ENCODE data around the gene PEAR1. TPM values are rescaled to one million over a fixed set of nuclear protein-coding genes. Genes with fewer than 3 reads are reported as not detected.

PEAR1 gene
- total RNA-seq, 1 donor = 17.0 TPM

DNA sequence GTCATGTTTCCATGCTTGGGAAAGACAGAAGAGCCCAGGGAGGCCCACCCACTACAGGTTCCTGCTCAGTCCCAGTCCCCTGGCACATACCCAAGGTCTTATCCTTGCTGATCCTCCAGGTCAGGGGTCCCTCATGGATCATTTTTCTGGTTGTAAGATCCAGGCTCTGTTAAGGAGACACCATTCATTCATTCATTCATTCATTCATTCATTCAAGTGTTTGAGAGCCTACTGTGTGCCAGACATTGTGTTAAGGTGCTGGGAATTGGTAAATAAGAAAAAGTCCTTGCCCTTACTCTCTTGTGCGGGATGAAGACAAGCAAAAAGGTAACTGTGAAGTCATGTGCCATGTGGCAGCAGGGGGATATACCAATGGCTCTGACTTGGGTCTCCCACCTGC is 50.8 kb downstream of the PEAR1 start:
- Histone ChIP-seq H2AFZ (ENCODE audit: low read length) (no peak overlapping the region), H3K4me2 (ENCODE audit: insufficient read depth, low read length) (no peak overlapping the region), H3K4me1 (ENCODE audit: insufficient read depth, low read length) (no peaks in the 10 kb centered on the region), H3K27ac (ENCODE audit: low read depth, low read length) (no peak overlapping the region), H3K9me3 (ENCODE audit: low read depth, low read length) (no peaks in the 10 kb centered on the region), H3K4me3 (ENCODE audit: insufficient read depth, low read length) (no peak overlapping the region), H3K36me3 (ENCODE audit: insufficient read depth, low read length) (peaks cover 85% of the 10 kb centered on the region), H3K27me3 (ENCODE audit: insufficient read depth, low read length) (no peaks in the 10 kb centered on the region), H3K79me2 (ENCODE audit: insufficient read depth, low read length) (no peaks in the 10 kb centered on the region), H4K20me1 (ENCODE audit: insufficient read depth, low read length) (no peaks in the 10 kb centered on the region)
- TF ChIP-seq, protein P1, sequence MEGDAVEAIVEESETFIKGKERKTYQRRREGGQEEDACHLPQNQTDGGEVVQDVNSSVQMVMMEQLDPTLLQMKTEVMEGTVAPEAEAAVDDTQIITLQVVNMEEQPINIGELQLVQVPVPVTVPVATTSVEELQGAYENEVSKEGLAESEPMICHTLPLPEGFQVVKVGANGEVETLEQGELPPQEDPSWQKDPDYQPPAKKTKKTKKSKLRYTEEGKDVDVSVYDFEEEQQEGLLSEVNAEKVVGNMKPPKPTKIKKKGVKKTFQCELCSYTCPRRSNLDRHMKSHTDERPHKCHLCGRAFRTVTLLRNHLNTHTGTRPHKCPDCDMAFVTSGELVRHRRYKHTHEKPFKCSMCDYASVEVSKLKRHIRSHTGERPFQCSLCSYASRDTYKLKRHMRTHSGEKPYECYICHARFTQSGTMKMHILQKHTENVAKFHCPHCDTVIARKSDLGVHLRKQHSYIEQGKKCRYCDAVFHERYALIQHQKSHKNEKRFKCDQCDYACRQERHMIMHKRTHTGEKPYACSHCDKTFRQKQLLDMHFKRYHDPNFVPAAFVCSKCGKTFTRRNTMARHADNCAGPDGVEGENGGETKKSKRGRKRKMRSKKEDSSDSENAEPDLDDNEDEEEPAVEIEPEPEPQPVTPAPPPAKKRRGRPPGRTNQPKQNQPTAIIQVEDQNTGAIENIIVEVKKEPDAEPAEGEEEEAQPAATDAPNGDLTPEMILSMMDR (IDR thresholded peaks at IDR 0.05; ENCODE audit: extremely low read depth, low read depth, low read length) = no peak
- DNase-seq (ENCODE audit: insufficient read length, low spot score, missing footprints) = no peak

DNA sequence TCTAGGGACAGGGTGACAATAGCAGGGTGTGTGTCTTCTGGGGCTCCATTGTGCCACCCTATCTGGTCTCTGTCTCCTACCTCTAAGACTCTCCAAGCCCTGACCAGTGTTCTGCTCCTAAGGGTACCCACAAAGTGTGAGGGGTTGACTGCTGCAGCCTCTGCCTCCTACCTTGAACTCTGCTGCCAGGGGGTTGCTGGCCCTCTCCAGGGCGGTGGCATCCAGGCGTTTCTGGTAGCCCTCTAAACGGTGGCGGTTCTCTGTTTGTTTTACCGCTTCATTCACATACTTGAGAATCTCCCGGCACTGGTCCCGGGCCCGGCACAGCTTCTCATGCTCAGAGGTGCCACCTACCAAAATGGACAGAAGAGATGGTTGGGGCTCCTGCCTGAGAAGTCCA is 51.3 kb downstream of the PEAR1 start:
- DNase-seq (ENCODE audit: insufficient read length, low spot score, missing footprints) = no peak
- H3K9me3 ChIP-seq (ENCODE audit: low read depth, low read length) = no peaks in the 10 kb centered on the region
- H3K27ac ChIP-seq (ENCODE audit: low read depth, low read length) = no peak overlapping the region
- H3K79me2 ChIP-seq (ENCODE audit: insufficient read depth, low read length) = no peaks in the 10 kb centered on the region
- TF ChIP-seq, protein P1 (IDR thresholded peaks at IDR 0.05; ENCODE audit: extremely low read depth, low read depth, low read length) = no peak
- no peaks in the 10 kb centered on the region for H3K4me1 ChIP-seq (ENCODE audit: insufficient read depth, low read length)
- no peak overlapping the region for H3K4me2 ChIP-seq (ENCODE audit: insufficient read depth, low read length)
- peaks cover 84% of the 10 kb centered on the region for H3K36me3 ChIP-seq (ENCODE audit: insufficient read depth, low read length)
- no peak overlapping the region for H2AFZ ChIP-seq (ENCODE audit: low read length)
- H3K4me3 ChIP-seq (ENCODE audit: insufficient read depth, low read length) = no peak overlapping the region
- no peaks in the 10 kb centered on the region for H4K20me1 ChIP-seq (ENCODE audit: insufficient read depth, low read length)
- H3K27me3 ChIP-seq (ENCODE audit: insufficient read depth, low read length) = no peaks in the 10 kb centered on the region

DNA sequence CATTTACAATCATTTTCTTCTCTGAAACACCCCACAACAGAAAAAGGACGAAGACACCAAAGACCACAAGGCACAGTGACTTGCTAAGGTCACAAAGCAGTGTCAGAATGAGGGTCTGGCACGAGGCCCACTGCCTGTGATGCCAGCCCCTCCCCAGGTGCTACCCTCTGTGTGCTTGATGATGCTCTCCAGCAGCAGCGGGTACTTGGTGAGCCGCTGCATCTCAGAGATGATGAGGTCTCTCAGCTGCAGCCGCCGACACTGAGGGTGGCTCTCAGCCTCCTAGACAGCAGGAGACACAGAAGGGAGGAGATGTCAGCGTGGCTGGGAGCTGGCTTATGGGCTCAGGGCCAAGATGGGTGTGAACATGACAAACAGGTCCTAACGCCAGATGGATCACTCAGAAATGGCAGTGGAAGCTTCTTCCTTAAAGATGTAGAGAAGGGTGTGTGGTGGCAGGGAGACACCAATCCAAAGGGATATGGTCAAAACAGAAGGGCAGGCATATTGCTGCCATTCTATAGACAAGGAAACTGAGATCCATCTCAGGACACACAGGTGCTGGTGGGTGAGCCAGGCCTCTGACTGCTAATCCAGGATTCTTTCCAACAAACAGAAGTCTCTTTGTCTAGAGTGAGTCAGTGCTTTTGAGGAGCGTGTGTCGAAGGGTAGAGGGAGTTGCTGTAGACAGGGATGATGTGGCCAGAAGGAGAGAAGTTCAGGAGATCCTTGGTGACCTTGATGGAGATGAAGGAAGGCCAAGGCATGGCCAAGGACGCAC is 52.6 kb downstream of the PEAR1 start:
- TF ChIP-seq, protein P1 (IDR thresholded peaks at IDR 0.05; ENCODE audit: extremely low read depth, low read depth, low read length) = no peak
- Histone ChIP-seq H3K36me3 (ENCODE audit: insufficient read depth, low read length) (peaks cover 74% of the 10 kb centered on the region), H3K79me2 (ENCODE audit: insufficient read depth, low read length) (no peaks in the 10 kb centered on the region), H2AFZ (ENCODE audit: low read length) (no peak overlapping the region), H4K20me1 (ENCODE audit: insufficient read depth, low read length) (no peaks in the 10 kb centered on the region), H3K4me1 (ENCODE audit: insufficient read depth, low read length) (no peaks in the 10 kb centered on the region), H3K4me2 (ENCODE audit: insufficient read depth, low read length) (no peak overlapping the region), H3K9me3 (ENCODE audit: low read depth, low read length) (no peaks in the 10 kb centered on the region), H3K27me3 (ENCODE audit: insufficient read depth, low read length) (no peaks in the 10 kb centered on the region), H3K4me3 (ENCODE audit: insufficient read depth, low read length) (no peak overlapping the region), H3K27ac (ENCODE audit: low read depth, low read length) (no peak overlapping the region)
- DNase-seq (ENCODE audit: insufficient read length, low spot score, missing footprints) = no peak

DNA sequence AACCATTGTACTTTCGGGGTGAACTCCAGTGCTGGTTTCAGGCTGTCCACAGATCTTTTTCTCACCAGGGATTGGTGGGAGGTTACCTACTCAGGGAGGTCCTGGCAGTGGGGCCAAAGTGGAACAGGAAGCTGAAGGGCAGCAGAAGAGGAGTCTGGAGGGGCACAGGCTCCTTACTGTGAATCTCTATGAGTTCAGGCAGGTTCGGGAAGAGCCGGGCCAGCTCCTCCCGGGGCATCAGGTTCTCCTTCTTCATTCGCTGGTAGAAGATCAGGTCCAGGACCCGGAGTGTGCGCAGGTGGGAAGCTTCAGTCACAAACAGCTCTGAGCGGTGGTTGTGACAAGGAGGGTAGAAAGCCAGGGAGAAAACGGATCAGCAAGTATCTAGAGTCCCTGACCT is 53.6 kb downstream of the PEAR1 start:
- Histone ChIP-seq H3K4me2 (ENCODE audit: insufficient read depth, low read length) (no peak overlapping the region), H3K27ac (ENCODE audit: low read depth, low read length) (no peak overlapping the region), H3K9me3 (ENCODE audit: low read depth, low read length) (no peaks in the 10 kb centered on the region), H3K36me3 (ENCODE audit: insufficient read depth, low read length) (peaks cover 74% of the 10 kb centered on the region), H3K4me3 (ENCODE audit: insufficient read depth, low read length) (no peak overlapping the region), H3K4me1 (ENCODE audit: insufficient read depth, low read length) (no peaks in the 10 kb centered on the region), H4K20me1 (ENCODE audit: insufficient read depth, low read length) (no peaks in the 10 kb centered on the region), H2AFZ (ENCODE audit: low read length) (no peak overlapping the region), H3K79me2 (ENCODE audit: insufficient read depth, low read length) (no peaks in the 10 kb centered on the region), H3K27me3 (ENCODE audit: insufficient read depth, low read length) (no peaks in the 10 kb centered on the region)
- DNase-seq (ENCODE audit: insufficient read length, low spot score, missing footprints) = no peak
- TF ChIP-seq, protein P1 (IDR thresholded peaks at IDR 0.05; ENCODE audit: extremely low read depth, low read depth, low read length) = no peak

All from osteoblast (primary cell).